ENCODE data around the gene ALK. TPM values are rescaled to one million over a fixed set of nuclear protein-coding genes. Genes with fewer than 3 reads are reported as not detected.
A peak's percentile ranks its signal among the peaks of the same experiment; 100 is the strongest.

The ALK gene
- total RNA-seq, 4 donors from 2014 or later, result 0.08 to 0.40 (median 0.28) TPM

DNA sequence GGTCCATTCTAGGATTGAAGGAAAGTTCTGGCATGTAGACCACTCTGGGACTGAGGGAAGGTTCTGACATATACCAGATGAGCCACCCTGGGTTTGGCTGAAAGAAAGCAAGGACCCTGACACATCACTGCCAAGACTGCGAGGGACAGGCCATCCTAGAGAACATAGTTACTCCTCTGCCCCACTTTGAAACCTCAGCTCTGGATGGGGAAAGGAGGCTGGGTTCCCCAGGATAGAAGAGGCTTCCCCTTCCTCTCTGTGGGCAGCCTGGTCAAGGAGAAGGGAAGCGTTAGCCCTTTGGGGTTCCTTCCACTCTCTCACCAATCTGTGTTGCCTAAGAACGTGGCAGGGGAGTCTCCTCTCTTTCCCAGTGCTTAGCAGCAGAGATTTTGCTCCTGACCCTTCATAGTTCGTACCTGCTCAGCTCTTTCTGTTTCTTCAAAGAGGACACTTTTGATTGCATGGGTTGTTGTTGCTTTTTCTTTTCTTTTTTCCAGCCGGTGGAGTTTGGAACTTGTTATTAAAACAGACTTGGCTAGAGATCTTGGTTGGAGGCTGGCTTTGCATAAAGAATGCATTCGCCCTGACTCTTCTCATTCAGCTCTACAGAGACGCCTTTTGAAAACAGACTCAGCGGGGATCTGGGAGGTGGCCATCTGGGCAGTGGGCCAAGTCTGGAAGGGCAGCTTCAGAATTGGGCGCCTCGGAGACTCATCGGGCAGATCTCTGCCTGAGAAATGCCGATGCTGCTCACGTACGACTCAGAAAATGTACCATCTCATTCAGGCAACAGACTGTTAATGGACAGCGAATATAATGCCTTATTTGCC, 640.1 kb downstream of the ALK start:
- peak overlapping the region; percentile 73 to 89 (median 86) for H3K27ac ChIP-seq
- H3K36me3 ChIP-seq, result no peaks in the 10 kb centered on the region
- intact Hi-C loops (cut with DNase I), result no loop called here
- H3K4me1 ChIP-seq, result peaks cover 18 to 34% of the 10 kb centered on the region in 2 donors
- H3K4me3 ChIP-seq (replicated peaks in 1 of 3), result no peak overlapping the region
- H3K27me3 ChIP-seq, result no peaks in the 10 kb centered on the region
- H3K9me3 ChIP-seq, result no peaks in the 10 kb centered on the region
- 21 to 28% methylated on average over 15 of the region's 15 CpGs for WGBS, 2 donors
- TF ChIP-seq POLR2A (IDR thresholded peaks at IDR 0.05), result peak in 1 of 2 donors; percentile 29
- TF ChIP-seq, protein P1, sequence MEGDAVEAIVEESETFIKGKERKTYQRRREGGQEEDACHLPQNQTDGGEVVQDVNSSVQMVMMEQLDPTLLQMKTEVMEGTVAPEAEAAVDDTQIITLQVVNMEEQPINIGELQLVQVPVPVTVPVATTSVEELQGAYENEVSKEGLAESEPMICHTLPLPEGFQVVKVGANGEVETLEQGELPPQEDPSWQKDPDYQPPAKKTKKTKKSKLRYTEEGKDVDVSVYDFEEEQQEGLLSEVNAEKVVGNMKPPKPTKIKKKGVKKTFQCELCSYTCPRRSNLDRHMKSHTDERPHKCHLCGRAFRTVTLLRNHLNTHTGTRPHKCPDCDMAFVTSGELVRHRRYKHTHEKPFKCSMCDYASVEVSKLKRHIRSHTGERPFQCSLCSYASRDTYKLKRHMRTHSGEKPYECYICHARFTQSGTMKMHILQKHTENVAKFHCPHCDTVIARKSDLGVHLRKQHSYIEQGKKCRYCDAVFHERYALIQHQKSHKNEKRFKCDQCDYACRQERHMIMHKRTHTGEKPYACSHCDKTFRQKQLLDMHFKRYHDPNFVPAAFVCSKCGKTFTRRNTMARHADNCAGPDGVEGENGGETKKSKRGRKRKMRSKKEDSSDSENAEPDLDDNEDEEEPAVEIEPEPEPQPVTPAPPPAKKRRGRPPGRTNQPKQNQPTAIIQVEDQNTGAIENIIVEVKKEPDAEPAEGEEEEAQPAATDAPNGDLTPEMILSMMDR (IDR thresholded peaks at IDR 0.05), result peak in 1 of 6 experiments; percentile 47
- peak; percentile 96 to 98 for DNase-seq

DNA sequence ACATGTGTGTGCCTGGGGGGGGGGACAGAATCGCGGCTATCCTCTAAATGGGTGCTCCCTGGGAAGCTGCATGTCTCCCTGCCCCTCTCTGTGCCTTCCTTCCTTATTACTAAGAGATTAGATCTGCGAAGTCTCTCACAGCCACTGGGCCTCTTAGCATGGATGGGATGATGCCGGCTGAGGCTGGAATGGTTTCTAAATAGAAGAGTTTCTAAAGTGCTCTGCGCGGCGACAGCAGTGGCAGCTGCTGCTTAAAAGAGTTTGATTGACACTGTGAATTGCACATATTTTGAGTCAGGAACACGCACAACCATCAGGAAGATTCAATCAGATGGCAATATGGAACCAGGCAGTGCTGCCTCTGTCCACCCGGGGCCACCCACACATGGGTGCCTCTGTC, 642.4 kb downstream of the ALK start:
- Histone ChIP-seq H3K9me3 (no peaks in the 10 kb centered on the region), H3K27me3 (no peaks in the 10 kb centered on the region), H3K4me3 (replicated peaks in 1 of 3) (no peak overlapping the region), H3K4me1 (peaks cover 18 to 25% of the 10 kb centered on the region in 2 donors), H3K36me3 (no peaks in the 10 kb centered on the region), H3K27ac (no peak overlapping the region)
- no peak for TF ChIP-seq POLR2A (IDR thresholded peaks at IDR 0.05)
- TF ChIP-seq, protein P1 (IDR thresholded peaks at IDR 0.05), result no peak
- intact Hi-C loops (cut with DNase I), result no loop called here
- 88 to 89% methylated on average over 9 of the region's 9 CpGs for WGBS, 2 donors
- DNase-seq, result no peak

DNA sequence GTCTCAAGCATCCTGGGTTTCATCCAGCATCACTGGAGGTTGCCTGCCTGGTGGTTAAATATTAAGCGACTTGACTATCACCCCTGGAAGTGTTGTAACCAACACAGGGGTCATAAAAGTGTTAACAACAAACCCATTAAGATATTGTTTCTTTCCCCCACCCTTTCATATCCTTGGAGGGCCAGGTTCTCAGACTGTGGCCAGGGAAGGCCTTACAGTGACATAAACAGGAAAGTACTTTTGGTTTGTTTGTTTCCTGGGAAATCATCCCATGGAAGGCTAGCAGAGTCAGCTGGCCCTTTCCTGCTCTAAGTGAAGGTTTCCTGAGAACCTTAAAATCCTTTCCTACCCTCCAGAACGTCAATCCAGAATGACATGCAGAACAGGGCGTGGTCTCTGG, 645.2 kb downstream of the ALK start:
- intact Hi-C loops (cut with DNase I), result no loop called here
- Histone ChIP-seq H3K4me3 (replicated peaks in 1 of 3) (no peak overlapping the region), H3K9me3 (no peaks in the 10 kb centered on the region), H3K27ac (no peak overlapping the region), H3K27me3 (no peaks in the 10 kb centered on the region), H3K36me3 (no peaks in the 10 kb centered on the region), H3K4me1 (peaks cover 7 to 9% of the 10 kb centered on the region in 2 donors)
- DNase-seq, result no peak
- TF ChIP-seq, protein P1 (IDR thresholded peaks at IDR 0.05), result no peak
- TF ChIP-seq POLR2A (IDR thresholded peaks at IDR 0.05), result no peak
- 82 to 91% methylated on average over 3 of the region's 3 CpGs for WGBS, 2 donors

GRCh38 chr2:29275186-29275585, 646.2 kb downstream of the ALK start:
- H3K4me3 ChIP-seq (replicated peaks in 1 of 3), result no peak overlapping the region

More at GRCh38 chr2:29275186-29275585, 646.2 kb downstream of the ALK start:
- intact Hi-C loops (cut with DNase I), result no loop called here
- no peaks in the 10 kb centered on the region for H3K27me3 ChIP-seq
- no peak for TF ChIP-seq POLR2A (IDR thresholded peaks at IDR 0.05)
- TF ChIP-seq, protein P1 (IDR thresholded peaks at IDR 0.05), result no peak
- H3K4me1 ChIP-seq, result no peaks in the 10 kb centered on the region
- H3K36me3 ChIP-seq, result no peaks in the 10 kb centered on the region
- no peaks in the 10 kb centered on the region for H3K9me3 ChIP-seq
- 90 to 97% methylated on average over 4 of the region's 4 CpGs for WGBS, 2 donors
- H3K27ac ChIP-seq, result no peak overlapping the region
- DNase-seq, result no peak

All from thyroid gland (tissue), 4 donors.